ENCODE measurements around the gene CDK10. TPM values are rescaled to one million over a fixed set of nuclear protein-coding genes. Genes with fewer than 3 reads are reported as not detected.

CDK10 gene
- total RNA-seq, 1 experiment from 2014 or later = 98.0 TPM

- POLR2A ChIA-PET (ENCODE audit: low non-redundant PET) = no interaction called here
- Histone ChIP-seq H3K27ac (ENCODE audit: low read depth, low read length, poor library complexity, severe bottlenecking) (no peak overlapping the region), H3K36me3 (ENCODE audit: insufficient read depth, low read length, poor library complexity, severe bottlenecking) (peaks cover 69% of the 10 kb centered on the region), H3K4me3 (ENCODE audit: low read depth, low read length, poor library complexity, severe bottlenecking) (no peak overlapping the region), H3K9me3 (ENCODE audit: low read depth, low read length, poor library complexity, severe bottlenecking) (no peaks in the 10 kb centered on the region), H3K27me3 (replicated peaks; ENCODE audit: insufficient read depth, low read depth, low read length, poor library complexity) (no peaks in the 10 kb centered on the region), H3K4me1 (ENCODE audit: insufficient read depth, low read length, poor library complexity, severe bottlenecking) (peaks cover 13% of the 10 kb centered on the region)
- intact Hi-C loops (cut with micrococcal nuclease; ENCODE audit: unreplicated experiment) = no loop called here
- no peak for TF ChIP-seq EZH2 (IDR thresholded peaks at IDR 0.05; ENCODE audit: borderline replicate concordance, low read depth, low read length, poor library complexity, severe bottlenecking)
- TF ChIP-seq CTCF (conservative IDR thresholded peaks at IDR 0.05; ENCODE audit: low read depth, low read length) = no peak
- DNase-seq (ENCODE audit: low spot score) = no peak
- BruUV-seq (replicated peaks) = no TSS peak
- CTCF ChIA-PET = no interaction called here
Measured at GRCh38 chr16:89727406-89728120, 41.1 kb downstream of the CDK10 start.

- peaks cover 72% of the 10 kb centered on the region for H3K36me3 ChIP-seq (ENCODE audit: insufficient read depth, low read length, poor library complexity, severe bottlenecking)
- intact Hi-C loops (cut with micrococcal nuclease; ENCODE audit: unreplicated experiment) = no loop called here
- H3K27ac ChIP-seq (ENCODE audit: low read depth, low read length, poor library complexity, severe bottlenecking) = no peak overlapping the region
- no peaks in the 10 kb centered on the region for H3K27me3 ChIP-seq (replicated peaks; ENCODE audit: insufficient read depth, low read depth, low read length, poor library complexity)
- no peaks in the 10 kb centered on the region for H3K9me3 ChIP-seq (ENCODE audit: low read depth, low read length, poor library complexity, severe bottlenecking)
- POLR2A ChIA-PET (ENCODE audit: low non-redundant PET) = no interaction called here
- no TSS peak for BruUV-seq (replicated peaks)
- H3K4me3 ChIP-seq (ENCODE audit: low read depth, low read length, poor library complexity, severe bottlenecking) = no peak overlapping the region
- no peak for DNase-seq (ENCODE audit: low spot score)
- CTCF ChIA-PET = no interaction called here
- TF ChIP-seq CTCF (conservative IDR thresholded peaks at IDR 0.05; ENCODE audit: low read depth, low read length) = no peak
- H3K4me1 ChIP-seq (ENCODE audit: insufficient read depth, low read length, poor library complexity, severe bottlenecking) = no peaks in the 10 kb centered on the region
Measured at GRCh38 chr16:89729293-89729692, 42.8 kb downstream of the CDK10 start.

GRCh38 chr16:89729863-89730593 lies 43.5 kb downstream of the CDK10 start:
- Histone ChIP-seq H3K27me3 (replicated peaks; ENCODE audit: insufficient read depth, low read depth, low read length, poor library complexity) (no peaks in the 10 kb centered on the region), H3K9me3 (ENCODE audit: low read depth, low read length, poor library complexity, severe bottlenecking) (no peaks in the 10 kb centered on the region), H3K27ac (ENCODE audit: low read depth, low read length, poor library complexity, severe bottlenecking) (peak overlapping the region; percentile 54), H3K4me3 (ENCODE audit: low read depth, low read length, poor library complexity, severe bottlenecking) (no peak overlapping the region), H3K36me3 (ENCODE audit: insufficient read depth, low read length, poor library complexity, severe bottlenecking) (peaks cover 73% of the 10 kb centered on the region), H3K4me1 (ENCODE audit: insufficient read depth, low read length, poor library complexity, severe bottlenecking) (no peaks in the 10 kb centered on the region)
- CTCF ChIA-PET = no interaction called here
- POLR2A ChIA-PET (ENCODE audit: low non-redundant PET) = no interaction called here
- intact Hi-C loops (cut with micrococcal nuclease; ENCODE audit: unreplicated experiment) = no loop called here
- BruUV-seq (replicated peaks) = no TSS peak
- peak; percentile 34 for DNase-seq (ENCODE audit: low spot score)
- TF ChIP-seq CTCF (conservative IDR thresholded peaks at IDR 0.05; ENCODE audit: low read depth, low read length) = no peak
- TF ChIP-seq EZH2 (IDR thresholded peaks at IDR 0.05; ENCODE audit: borderline replicate concordance, low read depth, low read length, poor library complexity, severe bottlenecking) = no peak

Measured in A673 (cell line).